ENCODE data around the gene VPS9D1. TPM values are rescaled to one million over a fixed set of nuclear protein-coding genes. Genes with fewer than 3 reads are reported as not detected.
"Not testable (repeated sequence)": the region's sequence is repeated elsewhere in the genome, so short reads cannot be mapped to it uniquely, and the experiment has no call there.

VPS9D1 gene
- total RNA-seq, 4 donors from 2014 or later = 5.9 to 14.1 (median 7.0) TPM

DNA sequence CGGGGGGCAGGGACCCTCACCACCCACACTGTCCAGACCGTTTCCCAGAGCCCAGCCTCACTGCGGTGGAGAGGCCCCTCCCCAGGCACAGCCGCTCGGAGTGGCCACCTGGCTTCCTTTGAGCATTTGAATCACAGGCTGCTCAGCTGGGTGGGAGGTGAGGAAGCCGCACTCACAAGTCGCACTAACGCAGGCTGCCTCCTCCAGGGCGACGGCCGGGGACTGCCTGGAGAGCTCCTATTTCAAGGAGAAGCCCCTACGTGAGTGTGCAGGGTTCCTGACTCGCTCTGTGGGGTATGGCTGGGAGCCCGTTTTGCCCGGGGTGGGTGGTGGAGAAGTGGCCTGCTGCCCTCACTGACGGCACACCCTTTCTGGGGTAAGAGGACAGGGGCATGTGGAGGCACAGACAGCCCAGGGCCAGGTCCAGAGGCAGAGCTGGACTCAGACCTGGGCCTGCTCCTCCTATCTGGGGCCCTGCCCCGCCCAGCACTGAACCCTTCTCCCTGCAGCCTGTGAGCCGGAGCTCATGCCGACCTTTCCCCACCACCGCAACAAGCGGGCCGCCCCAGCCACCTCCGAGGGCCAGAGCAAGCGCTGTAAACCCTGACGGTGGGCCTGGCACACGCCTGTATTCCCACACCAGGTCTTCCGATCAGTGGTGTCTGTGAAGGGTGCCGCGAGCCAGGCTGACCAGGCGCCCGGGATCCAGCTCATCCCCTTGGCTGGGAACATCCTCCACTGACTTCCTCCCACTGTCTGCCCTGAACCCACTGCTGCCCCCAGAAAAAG, 25.4 kb downstream of the VPS9D1 start:
- no peak overlapping the region for H3K4me3 ChIP-seq
- 77 to 80% methylated on average over 15 to 27 of the region's 31 CpGs for WGBS, 2 donors
- H3K36me3 ChIP-seq = peaks cover 2 to 79% (median 10%) of the 10 kb centered on the region in 3 donors
- TF ChIP-seq POLR2A (IDR thresholded peaks at IDR 0.05) (no peak), EP300 (IDR thresholded peaks at IDR 0.05) (no peak)
- TF ChIP-seq, protein P1, sequence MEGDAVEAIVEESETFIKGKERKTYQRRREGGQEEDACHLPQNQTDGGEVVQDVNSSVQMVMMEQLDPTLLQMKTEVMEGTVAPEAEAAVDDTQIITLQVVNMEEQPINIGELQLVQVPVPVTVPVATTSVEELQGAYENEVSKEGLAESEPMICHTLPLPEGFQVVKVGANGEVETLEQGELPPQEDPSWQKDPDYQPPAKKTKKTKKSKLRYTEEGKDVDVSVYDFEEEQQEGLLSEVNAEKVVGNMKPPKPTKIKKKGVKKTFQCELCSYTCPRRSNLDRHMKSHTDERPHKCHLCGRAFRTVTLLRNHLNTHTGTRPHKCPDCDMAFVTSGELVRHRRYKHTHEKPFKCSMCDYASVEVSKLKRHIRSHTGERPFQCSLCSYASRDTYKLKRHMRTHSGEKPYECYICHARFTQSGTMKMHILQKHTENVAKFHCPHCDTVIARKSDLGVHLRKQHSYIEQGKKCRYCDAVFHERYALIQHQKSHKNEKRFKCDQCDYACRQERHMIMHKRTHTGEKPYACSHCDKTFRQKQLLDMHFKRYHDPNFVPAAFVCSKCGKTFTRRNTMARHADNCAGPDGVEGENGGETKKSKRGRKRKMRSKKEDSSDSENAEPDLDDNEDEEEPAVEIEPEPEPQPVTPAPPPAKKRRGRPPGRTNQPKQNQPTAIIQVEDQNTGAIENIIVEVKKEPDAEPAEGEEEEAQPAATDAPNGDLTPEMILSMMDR (IDR thresholded peaks at IDR 0.05) = no peak
- no peak overlapping the region for H3K27ac ChIP-seq
- H3K9me3 ChIP-seq = no peaks in the 10 kb centered on the region
- peaks cover 0 to 9% (median 7%) of the 10 kb centered on the region in 4 donors for H3K4me1 ChIP-seq
- DNase-seq (ENCODE audit: low spot score in 2 of 2) = no peak
- H3K27me3 ChIP-seq = no peaks in the 10 kb centered on the region

DNA sequence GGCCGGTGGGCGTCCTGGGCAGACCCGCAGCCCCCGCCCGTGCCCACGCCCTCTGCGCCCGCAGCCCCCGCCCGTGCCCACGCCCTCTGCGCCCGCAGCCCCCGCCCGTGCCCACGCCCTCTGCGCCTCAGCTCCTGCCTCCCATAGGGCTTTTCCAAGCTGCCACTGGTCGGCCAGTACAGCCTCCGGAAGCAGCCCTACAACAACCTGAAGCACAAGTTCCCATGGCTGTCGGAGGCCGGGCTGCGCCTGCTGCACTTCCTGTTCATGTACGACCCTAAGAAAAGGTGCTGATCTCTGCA, 26.0 kb downstream of the VPS9D1 start:
- not testable (repeated sequence) for DNase-seq (ENCODE audit: low spot score in 2 of 2); H3K4me1 ChIP-seq; H3K27me3 ChIP-seq; H3K27ac ChIP-seq; H3K4me3 ChIP-seq; H3K9me3 ChIP-seq
- WGBS, 2 donors = 81 to 88% methylated on average over 15 to 23 of the region's 23 CpGs
- H3K36me3 ChIP-seq = peaks cover 2 to 82% (median 10%) of the 10 kb centered on the region in 3 donors

DNA sequence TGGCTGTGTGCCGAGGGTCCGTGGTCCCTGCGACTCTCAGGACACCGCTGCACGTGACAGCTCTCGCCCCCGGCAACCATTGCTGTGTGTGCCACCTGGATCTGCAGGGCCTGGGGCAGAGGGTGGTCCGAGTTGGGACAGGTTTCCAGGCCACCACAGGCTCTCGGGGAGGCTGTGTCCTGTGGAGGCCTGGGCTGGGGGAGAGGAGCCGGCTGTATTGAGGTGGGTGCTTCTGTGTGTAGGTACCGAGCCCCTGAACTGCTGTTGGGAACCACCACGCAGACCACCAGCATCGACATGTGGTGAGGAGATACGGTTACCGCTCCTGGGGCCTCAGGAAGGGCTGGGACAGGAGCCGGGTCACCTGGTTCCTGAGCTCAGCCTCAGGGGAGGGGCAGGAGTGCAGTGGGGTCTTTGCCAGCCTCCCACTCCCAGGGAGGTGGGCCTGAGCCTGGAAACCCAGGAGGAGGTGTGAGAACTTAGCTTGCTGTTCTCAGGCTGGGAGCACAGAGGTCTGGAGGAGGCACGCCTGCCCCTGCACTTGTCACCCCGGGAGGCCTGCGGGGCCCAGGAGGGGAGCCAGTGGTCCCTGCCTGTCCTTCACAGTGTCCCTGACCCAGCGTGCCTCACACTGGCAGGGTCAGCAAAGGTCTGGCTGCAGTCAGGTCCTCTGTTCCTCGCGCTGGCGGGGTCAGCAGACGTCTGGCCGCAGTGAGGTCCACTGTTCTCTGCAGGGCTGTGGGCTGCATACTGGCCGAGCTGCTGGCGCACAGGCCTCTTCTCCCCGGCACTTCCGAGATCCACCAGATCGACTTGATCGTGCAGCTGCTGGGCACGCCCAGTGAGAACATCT, 26.5 kb downstream of the VPS9D1 start:
- DNase-seq (ENCODE audit: low spot score in 2 of 2) = no peak
- peaks cover 2 to 82% (median 10%) of the 10 kb centered on the region in 3 donors for H3K36me3 ChIP-seq
- WGBS, 2 donors = 83% methylated on average over 18 to 28 of the region's 32 CpGs

DNA sequence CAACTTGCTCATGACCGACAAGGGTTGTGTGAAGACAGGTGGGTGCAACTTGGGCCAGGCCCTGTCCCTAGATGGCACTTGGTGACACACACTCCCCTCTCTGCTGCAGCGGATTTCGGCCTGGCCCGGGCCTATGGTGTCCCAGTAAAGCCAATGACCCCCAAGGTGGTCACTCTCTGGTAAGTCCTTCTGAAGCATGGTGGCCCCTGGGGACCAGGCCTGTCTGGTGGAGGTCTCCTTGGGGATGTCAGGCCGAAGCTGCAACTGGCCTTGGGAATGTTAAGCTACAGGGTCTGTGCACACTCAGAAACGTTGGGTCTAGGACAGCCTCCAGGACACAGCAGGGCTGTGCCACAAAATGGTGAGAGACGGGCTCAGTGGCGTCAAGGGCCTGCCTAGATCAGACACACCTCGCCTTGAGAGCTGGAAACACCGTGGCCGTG, 27.4 kb downstream of the VPS9D1 start:
- 88 to 97% methylated on average over 11 of the region's 11 CpGs for WGBS, 2 donors
- no peak for DNase-seq (ENCODE audit: low spot score in 2 of 2)
- Histone ChIP-seq H3K9me3 (no peaks in the 10 kb centered on the region), H3K4me1 (no peaks in the 10 kb centered on the region), H3K36me3 (peaks cover 2 to 82% (median 10%) of the 10 kb centered on the region in 3 donors), H3K27me3 (no peaks in the 10 kb centered on the region), H3K4me3 (no peak overlapping the region), H3K27ac (no peak overlapping the region)
- TF ChIP-seq EP300 (IDR thresholded peaks at IDR 0.05) (no peak), POLR2A (IDR thresholded peaks at IDR 0.05) (no peak)
- TF ChIP-seq, protein P1 (IDR thresholded peaks at IDR 0.05) = no peak

More for the DNA sequence above, 26.5 kb downstream of the VPS9D1 start:
- Histone ChIP-seq H3K27ac (no peak overlapping the region), H3K4me1 (no peaks in the 10 kb centered on the region), H3K9me3 (no peaks in the 10 kb centered on the region), H3K4me3 (no peak overlapping the region), H3K27me3 (no peaks in the 10 kb centered on the region)
- TF ChIP-seq POLR2A (IDR thresholded peaks at IDR 0.05) (no peak), EP300 (IDR thresholded peaks at IDR 0.05) (no peak)
- TF ChIP-seq, protein P1 (IDR thresholded peaks at IDR 0.05) = no peak

DNA sequence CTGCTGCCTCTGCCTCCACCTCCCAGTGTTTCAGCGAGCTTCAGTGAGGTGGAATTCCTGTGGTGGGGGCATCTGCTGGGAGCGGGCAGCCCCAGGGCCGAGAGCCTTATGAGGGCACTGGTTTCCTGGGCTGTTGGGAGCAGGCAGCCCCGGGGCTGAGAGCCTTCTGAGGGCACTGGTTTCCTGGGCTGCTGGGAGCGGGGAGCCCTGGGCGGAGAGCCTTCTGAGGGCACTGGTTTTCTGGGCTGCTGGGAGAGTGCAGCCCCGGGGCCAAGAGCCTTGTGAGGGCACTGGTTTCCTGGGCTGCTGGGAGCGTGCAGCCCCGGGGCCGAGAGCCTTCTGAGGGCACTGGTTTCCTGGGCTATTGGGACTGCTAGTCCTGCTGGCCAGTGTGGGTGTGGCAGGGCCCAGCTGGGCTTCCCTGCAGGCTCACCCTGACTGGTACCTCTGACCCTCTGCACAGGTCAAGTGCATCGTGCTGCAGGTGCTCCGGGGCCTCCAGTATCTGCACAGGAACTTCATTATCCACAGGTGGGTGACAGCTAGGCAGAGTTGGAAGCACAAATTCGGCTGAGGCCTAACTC, 28.6 kb downstream of the VPS9D1 start:
- Histone ChIP-seq H3K9me3 (no peaks in the 10 kb centered on the region), H3K27me3 (no peaks in the 10 kb centered on the region), H3K4me3 (no peak overlapping the region), H3K27ac (no peak overlapping the region), H3K36me3 (peaks cover 2 to 71% (median 6%) of the 10 kb centered on the region in 3 donors), H3K4me1 (peaks cover 0 to 8% (median 4%) of the 10 kb centered on the region in 4 donors)
- DNase-seq (ENCODE audit: low spot score in 2 of 2) = no peak
- TF ChIP-seq, protein P1 (IDR thresholded peaks at IDR 0.05) = no peak
- TF ChIP-seq EP300 (IDR thresholded peaks at IDR 0.05) = no peak
- 82 to 83% methylated on average over 7 to 13 of the region's 13 CpGs for WGBS, 2 donors

Measured in tibial nerve (tissue), 4 donors.